Activated CD4-positive, alpha-beta memory T cell treated with anti-CD3 and anti-CD28 coated beads for 36 hours (primary cell): ENCODE data around the gene OR7C2. TPM values are rescaled to one million over a fixed set of nuclear protein-coding genes. Genes with fewer than 3 reads are reported as not detected.

ENCODE experiments used
- total RNA-seq, 2 experiments: library from RNA; stranded (reverse); gene quantifications; one replicate each; pipeline ENCODE4 v1.2.3, GENCODE V29; 2021

OR7C2 gene
- total RNA-seq, 2 experiments from 2014 or later = not detected

Other genes with a start within 250 kb of the OR7C2 start
- gene ADGRE2, start 162.9 kb upstream of the OR7C2 start, total RNA-seq = under 1 TPM; 0.55 to 0.58 TPM
- gene OR7A5, start 106.3 kb upstream of the OR7C2 start, total RNA-seq = not detected
- not detected for gene OR7C1, start 106.3 kb upstream of the OR7C2 start, total RNA-seq
- gene OR7A10, start 92.6 kb upstream of the OR7C2 start, total RNA-seq = not detected
- gene OR7A17, start 55.4 kb upstream of the OR7C2 start, total RNA-seq = not detected
- gene SLC1A6, start 38.4 kb downstream of the OR7C2 start, total RNA-seq = not detected
- not detected for gene CASP14, start 108.0 kb downstream of the OR7C2 start, total RNA-seq
- gene OR1I1, start 140.7 kb downstream of the OR7C2 start, total RNA-seq = not detected
- under 1 TPM; 0.31 to 0.53 TPM for gene SYDE1, start 165.9 kb downstream of the OR7C2 start, total RNA-seq